Fibroblast of pulmonary artery (primary cell): ENCODE measurements around the gene SYCP2.
A peak's percentile ranks its signal among the peaks of the same experiment; 100 is the strongest.
"Not testable (repeated sequence)": the region's sequence is repeated elsewhere in the genome, so short reads cannot be mapped to it uniquely, and the experiment has no call there.

ENCODE experiments used
- DNase-seq: peaks from one replicate; pipeline ENCODE4 v3.0.0-alpha.2; 2010; ENCODE audit warnings: low read depth
- H3K4me3 ChIP-seq: replicated peaks from 2 replicates; pipeline ENCODE4 v1.5.1; 2011; ENCODE audit warnings: low read depth, mild to moderate bottlenecking, control low read depth, low read length, moderate library complexity
- TF ChIP-seq, protein P1 (sequence below): IDR thresholded peaks from 2 replicates; pipeline ENCODE4 v1.5.1; 2011; ENCODE audit warnings: mild to moderate bottlenecking, control low read depth, low read length, inconsistent platforms; ENCODE audit errors: missing control alignments

SYCP2 gene

DNA sequence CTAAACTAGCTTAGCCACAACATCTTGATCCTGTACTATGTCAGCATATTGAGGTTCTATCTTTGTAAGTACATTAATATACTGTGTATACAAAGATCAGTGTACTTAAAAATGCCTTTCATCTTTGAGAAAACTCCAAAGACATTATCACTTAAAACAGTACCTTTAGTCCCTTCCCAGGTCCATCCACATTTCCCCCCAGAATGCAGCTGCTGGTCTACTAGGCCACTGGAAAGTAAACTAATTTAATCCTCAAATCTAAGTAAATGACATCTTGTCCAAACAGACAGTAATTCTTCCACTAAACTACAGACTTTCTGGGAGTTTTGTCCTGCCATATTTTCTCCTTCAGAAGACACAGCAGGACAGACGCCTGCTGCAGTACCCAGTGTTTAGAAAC, 68.7 kb downstream of the SYCP2 start:
- no peak overlapping the region for H3K4me3 ChIP-seq
- TF ChIP-seq, protein P1, sequence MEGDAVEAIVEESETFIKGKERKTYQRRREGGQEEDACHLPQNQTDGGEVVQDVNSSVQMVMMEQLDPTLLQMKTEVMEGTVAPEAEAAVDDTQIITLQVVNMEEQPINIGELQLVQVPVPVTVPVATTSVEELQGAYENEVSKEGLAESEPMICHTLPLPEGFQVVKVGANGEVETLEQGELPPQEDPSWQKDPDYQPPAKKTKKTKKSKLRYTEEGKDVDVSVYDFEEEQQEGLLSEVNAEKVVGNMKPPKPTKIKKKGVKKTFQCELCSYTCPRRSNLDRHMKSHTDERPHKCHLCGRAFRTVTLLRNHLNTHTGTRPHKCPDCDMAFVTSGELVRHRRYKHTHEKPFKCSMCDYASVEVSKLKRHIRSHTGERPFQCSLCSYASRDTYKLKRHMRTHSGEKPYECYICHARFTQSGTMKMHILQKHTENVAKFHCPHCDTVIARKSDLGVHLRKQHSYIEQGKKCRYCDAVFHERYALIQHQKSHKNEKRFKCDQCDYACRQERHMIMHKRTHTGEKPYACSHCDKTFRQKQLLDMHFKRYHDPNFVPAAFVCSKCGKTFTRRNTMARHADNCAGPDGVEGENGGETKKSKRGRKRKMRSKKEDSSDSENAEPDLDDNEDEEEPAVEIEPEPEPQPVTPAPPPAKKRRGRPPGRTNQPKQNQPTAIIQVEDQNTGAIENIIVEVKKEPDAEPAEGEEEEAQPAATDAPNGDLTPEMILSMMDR, result no peak
- DNase-seq, result no peak

DNA sequence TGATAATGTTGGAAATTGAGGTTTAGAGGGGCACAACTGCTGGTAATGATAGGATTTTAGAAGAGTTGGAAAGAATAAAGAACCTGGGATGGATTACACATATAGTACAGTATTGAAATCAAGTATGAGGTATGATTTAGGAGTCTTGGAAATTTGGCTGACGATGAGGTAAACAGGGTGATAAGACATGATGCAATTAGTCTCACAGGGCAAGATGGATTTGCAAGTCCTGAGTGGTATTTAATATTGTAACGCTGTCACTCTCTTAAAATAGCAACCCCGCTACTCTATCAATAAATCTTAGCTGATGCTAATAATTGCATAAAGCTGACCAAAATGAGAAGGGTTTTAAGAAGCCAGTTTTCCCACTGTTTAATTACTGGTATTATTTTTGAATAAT, 70.4 kb downstream of the SYCP2 start:
- TF ChIP-seq, protein P1, result no peak
- H3K4me3 ChIP-seq, result no peak overlapping the region
- no peak for DNase-seq

DNA sequence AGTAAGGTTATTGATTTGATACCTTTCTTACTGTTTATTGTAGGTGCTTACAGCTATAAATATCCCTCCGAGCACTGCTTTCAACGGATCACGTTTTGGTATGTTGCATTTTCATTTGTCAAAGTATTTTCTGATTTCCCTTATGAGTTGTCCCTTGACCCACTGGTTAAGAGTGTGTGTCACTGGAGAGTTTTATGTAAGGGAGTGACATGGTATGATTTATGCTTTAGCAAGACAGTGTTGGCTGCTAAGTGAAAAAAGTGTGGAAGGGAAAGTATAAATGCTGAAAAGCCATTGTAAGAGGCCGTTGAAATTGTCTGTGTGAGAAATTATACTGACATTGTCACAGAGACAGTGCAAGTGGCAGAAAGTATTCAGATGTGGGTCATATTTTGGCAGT, 72.0 kb downstream of the SYCP2 start:
- no peak overlapping the region for H3K4me3 ChIP-seq
- TF ChIP-seq, protein P1, result no peak
- no peak for DNase-seq

DNA sequence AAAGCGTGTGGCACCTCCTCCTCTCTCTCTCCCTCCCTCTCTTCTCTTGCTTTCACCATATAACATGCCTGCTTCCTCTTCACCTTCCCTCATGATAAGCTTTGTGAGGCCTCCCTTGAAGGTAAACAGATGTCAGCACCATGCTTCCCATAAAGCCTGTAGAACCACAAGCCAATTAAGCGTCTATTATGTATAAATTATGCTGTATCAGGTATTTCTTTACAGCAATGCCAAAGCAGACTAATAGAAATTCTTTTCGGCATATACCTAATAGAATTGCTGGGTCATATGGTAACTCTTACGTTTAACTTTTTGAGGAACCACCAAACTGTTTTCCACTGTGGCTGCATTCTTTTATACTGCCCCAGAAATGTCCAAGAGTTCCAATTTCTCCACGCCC, 75.0 kb downstream of the SYCP2 start:
- TF ChIP-seq, protein P1, result no peak

DNA sequence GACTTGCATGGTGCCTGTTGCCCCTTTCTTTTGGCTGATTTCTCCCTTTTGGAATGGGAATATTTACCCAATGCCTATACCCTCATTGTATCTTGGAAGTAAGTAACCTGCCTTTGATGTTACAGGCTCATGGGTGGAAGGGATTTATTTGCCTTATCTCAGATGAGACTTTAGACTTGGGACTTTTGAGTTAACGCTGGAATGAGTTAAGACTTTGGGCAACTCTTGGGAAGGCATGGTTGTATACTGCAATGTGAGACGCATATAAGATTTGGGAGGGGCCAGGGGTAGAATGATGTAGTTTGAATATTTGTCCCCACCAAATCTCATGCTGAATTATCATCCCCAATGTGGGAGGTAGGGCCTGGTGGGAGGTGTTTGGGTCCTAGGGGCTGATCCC, 75.5 kb downstream of the SYCP2 start:
- no peak for DNase-seq
- no peak overlapping the region for H3K4me3 ChIP-seq
- TF ChIP-seq, protein P1, result no peak

More for the DNA sequence above, 75.0 kb downstream of the SYCP2 start:
- no peak for DNase-seq
- H3K4me3 ChIP-seq, result no peak overlapping the region

DNA sequence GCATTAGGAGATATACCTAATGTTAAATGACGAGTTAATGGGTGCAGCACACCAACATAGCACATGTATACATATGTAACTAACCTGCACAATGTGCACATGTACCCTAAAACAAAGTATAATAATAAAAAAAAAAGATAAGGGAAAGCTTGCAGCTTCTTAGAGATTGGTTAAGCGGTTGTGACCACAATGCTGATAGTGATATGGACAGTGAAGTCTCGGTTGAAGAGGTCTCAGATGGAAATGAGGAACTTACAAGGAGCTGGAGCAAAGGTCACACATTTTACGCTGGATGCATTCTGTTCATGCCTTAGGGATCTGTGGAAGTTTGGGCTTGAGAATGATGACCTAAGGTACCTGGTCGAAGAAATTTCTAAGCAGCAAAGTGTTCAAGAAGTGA, 76.5 kb downstream of the SYCP2 start:
- not testable (repeated sequence) for DNase-seq

DNA sequence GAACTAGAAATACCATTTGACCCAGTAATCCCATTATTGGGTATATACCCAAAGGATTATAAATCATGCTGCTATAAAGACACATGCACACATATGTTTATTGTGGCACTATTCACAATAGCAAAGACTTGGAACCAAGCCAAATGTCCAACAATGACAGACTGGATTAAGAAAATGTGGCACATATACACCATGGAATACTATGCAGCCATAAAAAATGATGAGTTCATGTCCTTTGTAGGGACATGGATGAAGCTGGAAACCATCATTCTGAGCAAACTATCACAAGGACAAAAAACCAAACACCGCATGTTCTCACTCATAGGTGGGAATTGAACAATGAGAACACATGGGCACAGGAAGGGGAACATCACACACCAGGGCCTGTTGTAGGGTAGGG, 76.9 kb downstream of the SYCP2 start:
- not testable (repeated sequence) for DNase-seq, H3K4me3 ChIP-seq

More for the DNA sequence above, 76.5 kb downstream of the SYCP2 start:
- not testable (repeated sequence) for H3K4me3 ChIP-seq

DNA sequence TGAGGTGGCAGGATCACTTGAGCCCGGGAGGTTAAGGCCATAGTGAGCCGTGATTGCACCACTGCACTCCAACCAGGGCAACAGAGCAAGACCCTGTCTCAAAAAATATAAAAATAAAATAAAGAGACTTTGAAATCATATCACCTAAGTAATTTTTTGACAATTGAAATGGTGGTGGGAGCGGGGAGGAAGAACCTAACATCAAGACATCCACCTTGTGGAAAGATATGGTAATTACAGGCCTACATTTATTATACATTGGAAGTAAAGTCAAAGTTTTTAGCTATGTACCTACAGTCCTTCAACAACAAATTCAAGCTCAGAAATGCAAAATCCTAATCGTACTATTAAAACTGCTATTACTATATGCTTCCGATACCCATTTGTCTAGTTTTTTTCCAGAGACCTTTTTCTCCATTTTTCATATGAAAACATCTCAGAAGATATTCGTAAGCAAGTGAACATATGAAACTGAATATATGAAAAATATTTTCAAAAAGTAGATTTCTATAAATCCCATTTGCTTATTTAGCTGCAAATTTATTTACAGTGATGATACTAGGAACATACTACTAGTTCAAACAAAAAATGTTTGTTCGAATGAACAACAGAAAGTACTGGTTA, 83.3 kb downstream of the SYCP2 start:
- peak; percentile 61 for DNase-seq
- TF ChIP-seq, protein P1, result peak; percentile 58
- no peak overlapping the region for H3K4me3 ChIP-seq
